GM23338 (cell line): ENCODE measurements around the gene PARD3. TPM values are rescaled to one million over a fixed set of nuclear protein-coding genes. Genes with fewer than 3 reads are reported as not detected.

Experiments used
- ATAC-seq: fragments of 200-7000 bp; cut with Tn5 transposase; 3 replicates; pipeline ENCODE4 v1.9.1; 2020
- DNase-seq: peaks from one replicate; pipeline ENCODE4 v3.0.0-alpha.2; 2015; ENCODE audit warnings: low spot score
- H2AFZ ChIP-seq: fragments of 200-600 bp; sonication (generic); 2 replicates; pipeline ENCODE4 v1.8.0; 2016; ENCODE audit warnings: antibody characterized with exemption, mild to moderate bottlenecking, moderate library complexity
- H3F3A ChIP-seq: fragments of 200-600 bp; sonication (generic); replicated peaks from 2 replicates; pipeline ENCODE4 v1.8.0; 2017; ENCODE audit warnings: antibody characterized with exemption, mixed run types, low read depth
- H3K27ac ChIP-seq: fragments of 200-600 bp; sonication (generic); 2 replicates; pipeline ENCODE4 v1.6.1; 2016; ENCODE audit warnings: low read depth
- H3K27me3 ChIP-seq: fragments of 200-600 bp; sonication (generic); 2 replicates; pipeline ENCODE4 v1.8.0; 2016; ENCODE audit warnings: mild to moderate bottlenecking, mixed run types, moderate library complexity; ENCODE audit not compliant: insufficient read depth
- H3K36me3 ChIP-seq: fragments of 200-600 bp; sonication (generic); 2 replicates; pipeline ENCODE4 v1.8.0; 2016; ENCODE audit warnings: mild to moderate bottlenecking; ENCODE audit not compliant: insufficient read depth
- H3K4me1 ChIP-seq: fragments of 200-600 bp; sonication (generic); 2 replicates; pipeline ENCODE4 v1.8.0; 2016; ENCODE audit warnings: mild to moderate bottlenecking, moderate library complexity; ENCODE audit not compliant: insufficient read depth
- H3K4me2 ChIP-seq: fragments of 200-600 bp; sonication (generic); 2 replicates; pipeline ENCODE4 v1.7.1; 2017; ENCODE audit warnings: mixed run types
- H3K4me3 ChIP-seq: fragments of 200-600 bp; sonication (generic); 2 replicates; pipeline ENCODE4 v1.6.1; 2016; ENCODE audit warnings: mixed run types
- H3K79me2 ChIP-seq: fragments of 200-600 bp; sonication (generic); replicated peaks from 2 replicates; pipeline ENCODE4 v1.8.0; 2017; ENCODE audit warnings: mild to moderate bottlenecking; ENCODE audit not compliant: insufficient read depth
- H3K9me2 ChIP-seq: fragments of 200-600 bp; sonication (generic); 2 replicates; pipeline ENCODE4 v1.8.0; 2017; ENCODE audit not compliant: insufficient read depth
- H4K20me1 ChIP-seq: fragments of 200-600 bp; sonication (generic); replicated peaks from 2 replicates; pipeline ENCODE4 v1.8.0; 2017; ENCODE audit warnings: mild to moderate bottlenecking; ENCODE audit not compliant: insufficient read depth
- H3K27ac Mint-ChIP-seq: 2 replicates; pipeline ENCODE4 v1.8.0; 2020; ENCODE audit warnings: inconsistent platforms, mild to moderate bottlenecking, moderate library complexity, mixed read lengths
- H3K27me3 Mint-ChIP-seq: 3 replicates; pipeline ENCODE4 v1.8.0; 2022; ENCODE audit warnings: low read depth, mild to moderate bottlenecking, moderate library complexity, mixed read lengths, inconsistent platforms; ENCODE audit not compliant: insufficient read depth, poor library complexity
- H3K36me3 Mint-ChIP-seq: 3 replicates; pipeline ENCODE4 v1.8.0; 2021; ENCODE audit warnings: low read depth, mild to moderate bottlenecking, inconsistent platforms, moderate library complexity, mixed read lengths
- H3K4me1 Mint-ChIP-seq: 3 replicates; pipeline ENCODE4 v1.8.0; 2020; ENCODE audit warnings: mild to moderate bottlenecking, inconsistent platforms, mixed read lengths
- H3K4me3 Mint-ChIP-seq: 3 replicates; pipeline ENCODE4 v1.8.0; 2021; ENCODE audit warnings: moderate library complexity, mild to moderate bottlenecking, inconsistent platforms, mixed read lengths
- H3K9me3 Mint-ChIP-seq: 3 replicates; pipeline ENCODE4 v1.8.0; 2020; ENCODE audit warnings: moderate library complexity, mild to moderate bottlenecking, inconsistent platforms, mixed read lengths
- CREB1 ChIP-seq: fragments of 250-450 bp; sonication (Bioruptor Pico); IDR thresholded peaks from 2 replicates; pipeline ENCODE4 v1.5.0; 2020; ENCODE audit warnings: low read depth, mild to moderate bottlenecking, moderate library complexity
- CTCF ChIP-seq, 2 experiments: fragments of 200-600 bp in 1 of 2; sonication (generic) in 1 of 2; conservative IDR thresholded peaks; 2 replicates each; pipeline versions ENCODE4 v1.5.1 to v1.6.1; 2016 to 2017; ENCODE audit warnings: antibody characterized with exemption in 2 of 2, low read depth in 2 of 2, mild to moderate bottlenecking in 2 of 2, moderate library complexity in 1 of 2
- ETS1 ChIP-seq: IDR thresholded peaks from 2 replicates; pipeline ENCODE4 v1.6.1; 2016; ENCODE audit warnings: antibody characterized with exemption
- EZH2 ChIP-seq: fragments of 200-600 bp; sonication (generic); IDR thresholded peaks from one replicate; pipeline ENCODE4 v1.8.0; 2017; ENCODE audit warnings: antibody characterized with exemption, mild to moderate bottlenecking, low read depth; ENCODE audit not compliant: unreplicated experiment
- EZH2phosphoT487 ChIP-seq: fragments of 200-600 bp; sonication (generic); IDR thresholded peaks from one replicate; pipeline ENCODE4 v1.8.1; 2018; ENCODE audit warnings: antibody characterized with exemption; ENCODE audit not compliant: unreplicated experiment
- JUNB ChIP-seq: IDR thresholded peaks from one replicate; pipeline ENCODE4 v1.6.1; 2016; ENCODE audit warnings: antibody characterized with exemption; ENCODE audit not compliant: unreplicated experiment
- NANOG ChIP-seq: IDR thresholded peaks from 2 replicates; pipeline ENCODE4 v1.6.1; 2016; ENCODE audit warnings: antibody characterized with exemption, borderline replicate concordance
- POLR2AphosphoS5 ChIP-seq: IDR thresholded peaks from 2 replicates; pipeline ENCODE4 v1.6.1; 2016; ENCODE audit warnings: antibody characterized with exemption, low read depth
- STAT1 ChIP-seq: IDR thresholded peaks from one replicate; pipeline ENCODE4 v1.6.1; 2016; ENCODE audit warnings: antibody characterized with exemption; ENCODE audit not compliant: unreplicated experiment
- ZNF114 ChIP-seq: fragments of 250-450 bp; sonication (Bioruptor Pico); IDR thresholded peaks from 2 replicates; pipeline ENCODE4 v1.5.0; 2020; ENCODE audit warnings: mild to moderate bottlenecking, moderate library complexity
- ZNF331 ChIP-seq: fragments of 250-450 bp; sonication (Bioruptor Pico); IDR thresholded peaks from 2 replicates; pipeline ENCODE4 v1.5.0; 2020; ENCODE audit warnings: low read depth, mild to moderate bottlenecking, moderate library complexity
- ZNF462 ChIP-seq: fragments of 250-450 bp; sonication (Bioruptor Pico); IDR thresholded peaks from 2 replicates; pipeline ENCODE4 v1.5.0; 2020; ENCODE audit warnings: mild to moderate bottlenecking, moderate library complexity
- polyA plus RNA-seq: library from polyadenylated mRNA; unstranded; fragments of >200 nt; fragmentation: Nextera tagmentation; extraction: Ambion mirVana; gene quantifications from 2 replicates; pipeline ENCODE4 v1.2.1, GENCODE V29; 2016
- total RNA-seq: library from RNA; depleted of rRNA; stranded (reverse); fragments of >200 nt; shearing (Covaris generic); gene quantifications from 2 replicates; pipeline ENCODE4 v1.2.3, GENCODE V29; 2014
- TF ChIP-seq, protein P1 (sequence below): IDR thresholded peaks from one replicate; pipeline ENCODE4 v1.6.1; 2018; ENCODE audit warnings: antibody characterized with exemption; ENCODE audit not compliant: unreplicated experiment

Gene PARD3
- total and polyA plus RNA-seq, 2 experiments from 2014 or later, result 30.2 to 51.4 TPM

DNA sequence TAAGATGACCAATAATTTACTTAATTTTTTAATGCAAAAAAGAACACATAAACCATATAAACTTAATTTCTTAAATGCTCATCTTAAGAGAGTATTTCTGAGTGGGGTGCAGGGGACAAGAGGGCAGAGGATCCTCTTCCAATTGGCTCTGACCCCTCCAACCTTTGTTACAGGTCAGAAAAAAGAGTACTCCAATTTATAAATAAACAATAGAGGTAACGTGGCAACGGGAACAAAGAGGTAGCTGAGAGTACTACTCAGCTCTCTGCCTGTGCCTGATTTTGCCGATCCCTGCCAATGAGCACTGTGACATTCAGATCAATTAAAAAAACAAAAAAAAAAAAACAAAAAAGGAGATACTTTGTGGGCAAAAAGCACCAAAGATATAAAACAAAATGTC lies 307.9 kb downstream of the PARD3 start (continued):
- no peak for TF ChIP-seq ZNF462 (CRISPR knock-in tag)
- TF ChIP-seq NANOG, result no peak
- TF ChIP-seq JUNB, result no peak

DNA sequence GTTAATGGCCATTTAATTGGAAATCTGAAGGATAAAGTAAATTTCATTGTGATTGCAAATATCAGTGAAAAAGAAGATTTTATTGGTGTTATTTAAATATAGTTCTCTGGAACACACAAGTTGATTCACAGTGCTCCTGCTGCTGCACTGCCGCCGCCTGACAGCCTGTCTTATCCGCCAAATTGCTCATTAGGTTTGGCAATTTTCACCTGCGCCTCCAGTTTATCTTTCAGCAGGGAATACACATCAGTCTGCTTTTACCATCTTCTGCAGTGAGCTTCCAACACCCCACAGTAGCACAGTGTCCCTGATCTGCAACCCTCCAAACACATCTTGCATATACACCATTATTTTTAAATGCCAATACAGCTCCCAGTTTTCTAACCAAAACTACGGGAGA lies 308.3 kb downstream of the PARD3 start:
- Histone ChIP-seq H2AFZ (no peak overlapping the region), H3F3A (no peaks in the 10 kb centered on the region), H3K79me2 (peaks cover 12% of the 10 kb centered on the region; the same call in 1 of the 2 replicates), H3K4me2 (no peak overlapping the region), H3K27me3 (no peaks in the 10 kb centered on the region), H3K4me3 (no peak overlapping the region), H3K36me3 (no peaks in the 10 kb centered on the region), H3K9me2 (0 out of 2 replicates have a peak, but pooled peaks cover 6% of the 10 kb centered on the region), H4K20me1 (no peaks in the 10 kb centered on the region), H3K27ac (no peak overlapping the region), H3K4me1 (peaks cover 29% of the 10 kb centered on the region)
- Mint-ChIP-seq H3K4me3 (no peak overlapping the region), H3K36me3 (no peaks in the 10 kb centered on the region), H3K27ac (no peak overlapping the region), H3K4me1 (peaks cover 40% of the 10 kb centered on the region), H3K27me3 (peaks cover 4% of the 10 kb centered on the region), H3K9me3 (no peaks in the 10 kb centered on the region)
- DNase-seq (no peak), ATAC-seq (no peak)
- TF ChIP-seq ZNF114 (CRISPR knock-in tag) (no peak), STAT1 (no peak), CREB1 (CRISPR knock-in tag) (no peak), ZNF331 (CRISPR knock-in tag) (no peak), ETS1 (no peak), EZH2phosphoT487 (no peak), POLR2AphosphoS5 (no peak), CTCF (conservative IDR thresholded peaks at IDR 0.05; ENCODE audit: low read depth in 2 of 2) (no peak), EZH2 (no peak), NANOG (no peak), JUNB (no peak)
- TF ChIP-seq, protein P1, sequence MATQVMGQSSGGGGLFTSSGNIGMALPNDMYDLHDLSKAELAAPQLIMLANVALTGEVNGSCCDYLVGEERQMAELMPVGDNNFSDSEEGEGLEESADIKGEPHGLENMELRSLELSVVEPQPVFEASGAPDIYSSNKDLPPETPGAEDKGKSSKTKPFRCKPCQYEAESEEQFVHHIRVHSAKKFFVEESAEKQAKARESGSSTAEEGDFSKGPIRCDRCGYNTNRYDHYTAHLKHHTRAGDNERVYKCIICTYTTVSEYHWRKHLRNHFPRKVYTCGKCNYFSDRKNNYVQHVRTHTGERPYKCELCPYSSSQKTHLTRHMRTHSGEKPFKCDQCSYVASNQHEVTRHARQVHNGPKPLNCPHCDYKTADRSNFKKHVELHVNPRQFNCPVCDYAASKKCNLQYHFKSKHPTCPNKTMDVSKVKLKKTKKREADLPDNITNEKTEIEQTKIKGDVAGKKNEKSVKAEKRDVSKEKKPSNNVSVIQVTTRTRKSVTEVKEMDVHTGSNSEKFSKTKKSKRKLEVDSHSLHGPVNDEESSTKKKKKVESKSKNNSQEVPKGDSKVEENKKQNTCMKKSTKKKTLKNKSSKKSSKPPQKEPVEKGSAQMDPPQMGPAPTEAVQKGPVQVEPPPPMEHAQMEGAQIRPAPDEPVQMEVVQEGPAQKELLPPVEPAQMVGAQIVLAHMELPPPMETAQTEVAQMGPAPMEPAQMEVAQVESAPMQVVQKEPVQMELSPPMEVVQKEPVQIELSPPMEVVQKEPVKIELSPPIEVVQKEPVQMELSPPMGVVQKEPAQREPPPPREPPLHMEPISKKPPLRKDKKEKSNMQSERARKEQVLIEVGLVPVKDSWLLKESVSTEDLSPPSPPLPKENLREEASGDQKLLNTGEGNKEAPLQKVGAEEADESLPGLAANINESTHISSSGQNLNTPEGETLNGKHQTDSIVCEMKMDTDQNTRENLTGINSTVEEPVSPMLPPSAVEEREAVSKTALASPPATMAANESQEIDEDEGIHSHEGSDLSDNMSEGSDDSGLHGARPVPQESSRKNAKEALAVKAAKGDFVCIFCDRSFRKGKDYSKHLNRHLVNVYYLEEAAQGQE, result no peak
